HG02588 (cell line): ENCODE results near the gene CALHM3.
A peak's percentile ranks its signal among the peaks of the same experiment; 100 is the strongest.

Experiments used
- ATAC-seq: cut with Tn5 transposase; IDR thresholded peaks from one replicate; pipeline ENCODE4 v1.9.1; 2021; ENCODE audit warnings: mild to moderate bottlenecking, moderate library complexity; ENCODE audit not compliant: unreplicated experiment

CALHM3 gene

GRCh38 chr10:103475437-103475836 is 3.6 kb downstream of the CALHM3 start:
- no peak for ATAC-seq

DNA sequence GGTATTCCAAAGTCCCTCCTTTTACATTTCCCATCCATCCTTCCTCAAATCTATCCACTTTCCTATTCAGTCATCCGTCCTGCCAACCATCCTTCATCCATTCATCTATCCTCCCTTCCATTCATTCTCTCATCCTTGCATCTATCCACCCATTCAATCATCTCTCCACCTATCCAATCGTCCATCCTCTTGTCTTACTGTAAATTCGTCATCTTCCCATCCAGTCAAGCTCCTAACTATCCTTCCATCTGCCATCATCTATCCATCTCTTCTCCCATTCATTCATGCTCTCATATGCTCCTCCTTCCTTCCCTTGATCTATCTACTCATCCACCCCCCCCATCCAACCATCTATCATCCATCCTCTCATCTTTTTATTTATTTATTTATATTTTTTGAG is 5.0 kb downstream of the CALHM3 start:
- ATAC-seq = no peak

DNA sequence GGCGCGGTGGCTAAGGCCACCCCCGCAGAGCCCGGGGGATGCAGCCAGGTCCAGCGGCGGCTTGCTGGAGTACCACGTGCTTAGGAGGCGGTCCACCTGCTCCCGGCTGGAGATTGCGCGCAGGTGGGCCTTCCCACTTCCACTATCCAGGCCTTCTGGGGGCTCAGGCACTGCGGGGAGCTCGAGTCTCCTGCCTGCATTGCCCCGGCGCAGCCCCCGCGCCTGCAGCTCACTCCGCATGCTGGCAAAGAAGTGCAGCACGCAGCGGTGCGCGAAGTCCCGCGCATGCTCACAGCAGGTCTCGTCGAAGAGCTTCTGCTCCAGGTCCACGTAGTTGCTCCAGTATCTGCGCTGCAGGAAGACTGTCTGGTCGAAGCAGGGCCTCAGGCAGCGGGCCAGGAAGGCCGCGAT is 5.8 kb downstream of the CALHM3 start:
- no peak for ATAC-seq

- ATAC-seq = no peak
These were observed 7.0 kb downstream of the CALHM3 start for GRCh38 chr10:103472005-103472404.

- peak; percentile 74 for ATAC-seq
These were observed 8.0 kb downstream of the CALHM3 start for GRCh38 chr10:103470761-103471653.

DNA sequence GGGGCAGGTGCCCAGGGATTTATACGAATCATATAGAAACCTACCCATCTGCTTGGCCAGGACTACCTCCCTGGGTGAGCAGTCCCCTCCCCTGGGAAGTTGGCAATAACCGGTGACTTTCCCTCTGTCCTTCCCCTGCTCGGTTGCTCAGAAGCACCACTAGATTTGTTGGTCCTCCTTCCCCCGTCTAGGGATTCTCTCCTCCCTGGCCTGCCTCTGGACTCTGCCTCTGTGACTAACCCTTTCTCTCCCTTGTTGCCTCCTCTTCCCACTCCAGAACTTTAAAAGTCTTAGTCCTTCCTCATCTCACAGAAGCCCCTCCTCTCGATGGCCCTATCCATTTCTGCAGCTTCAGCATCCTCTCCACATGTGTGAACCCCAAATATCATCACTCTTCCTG is 9.8 kb downstream of the CALHM3 start:
- no peak for ATAC-seq

DNA sequence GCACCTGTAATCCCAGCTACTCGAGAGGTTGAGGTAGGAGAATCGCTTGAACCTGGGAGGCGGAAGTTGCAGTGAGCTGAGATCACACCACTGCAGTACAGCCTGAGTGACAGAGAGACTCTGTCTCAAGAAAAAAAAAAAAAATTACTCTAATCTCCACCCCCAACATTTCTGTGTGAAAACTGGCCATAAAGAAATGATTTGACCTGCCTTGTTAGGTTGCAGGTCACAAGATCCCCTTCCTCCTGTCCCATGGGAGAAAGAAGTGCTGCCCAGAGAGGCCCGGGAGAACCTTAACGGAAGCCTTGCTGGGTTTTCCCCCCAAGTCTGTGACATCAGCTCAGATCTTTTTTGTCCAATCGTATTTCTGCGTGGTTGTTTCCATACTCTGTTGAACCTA is 11.6 kb downstream of the CALHM3 start:
- peak; percentile 30 for ATAC-seq

DNA sequence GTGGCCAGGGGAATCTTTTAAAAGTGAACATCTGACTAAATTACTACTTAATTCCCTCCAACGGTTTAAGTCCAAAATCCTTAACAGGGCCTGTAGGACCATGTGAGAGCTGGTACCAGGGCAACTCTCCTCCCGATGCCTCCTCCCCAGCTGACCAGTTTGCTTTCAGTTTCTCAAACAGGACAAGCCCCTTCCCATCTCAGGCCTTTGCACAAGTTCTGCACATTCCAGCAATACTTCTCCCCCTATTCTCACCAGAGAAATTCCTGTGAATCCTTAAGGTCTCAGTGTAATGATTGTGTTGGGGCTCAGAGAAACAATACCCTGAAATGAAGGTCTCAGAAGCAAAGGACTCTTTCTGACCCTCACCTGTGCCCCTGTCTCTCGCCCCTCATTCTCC is 12.3 kb downstream of the CALHM3 start:
- ATAC-seq = no peak

- no peak for ATAC-seq
These were observed 13.4 kb downstream of the CALHM3 start for GRCh38 chr10:103465411-103466179.

- ATAC-seq = no peak
These were observed 15.5 kb downstream of the CALHM3 start for GRCh38 chr10:103463499-103463898.

DNA sequence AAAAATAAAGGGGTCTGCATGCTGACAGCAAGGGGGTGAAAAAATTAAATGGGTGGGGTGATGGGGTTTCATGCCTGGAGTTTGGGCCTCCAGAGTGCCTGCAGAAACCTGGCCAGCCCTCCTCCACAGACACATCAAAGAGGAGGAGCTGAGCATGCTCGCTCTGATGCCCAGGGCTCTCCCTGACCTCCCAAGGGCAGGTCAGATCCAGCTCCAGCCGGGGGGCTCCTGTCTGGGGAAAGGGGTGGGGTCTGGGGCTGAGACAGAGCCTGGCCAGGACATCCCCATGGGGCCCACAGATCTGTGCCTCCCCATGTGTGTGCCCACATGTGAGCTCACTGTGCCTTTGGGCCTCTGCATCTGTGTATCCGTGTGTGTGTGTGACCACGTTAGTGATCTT is 19.4 kb downstream of the CALHM3 start:
- ATAC-seq = no peak

- ATAC-seq = peak; percentile 70
These were observed 20.3 kb downstream of the CALHM3 start, which contains the start of gene CALHM1 for GRCh38 chr10:103458720-103459119. Gene CALHM1, minus strand, starts transcription at chr10:103458900. Its CDS starts 149 bp downstream, at chr10:103458751.

GRCh38 chr10:103457896-103458583 is 21.0 kb downstream of the CALHM3 start:
- no peak for ATAC-seq

GRCh38 chr10:103457176-103457712 is 21.8 kb downstream of the CALHM3 start:
- no peak for ATAC-seq

DNA sequence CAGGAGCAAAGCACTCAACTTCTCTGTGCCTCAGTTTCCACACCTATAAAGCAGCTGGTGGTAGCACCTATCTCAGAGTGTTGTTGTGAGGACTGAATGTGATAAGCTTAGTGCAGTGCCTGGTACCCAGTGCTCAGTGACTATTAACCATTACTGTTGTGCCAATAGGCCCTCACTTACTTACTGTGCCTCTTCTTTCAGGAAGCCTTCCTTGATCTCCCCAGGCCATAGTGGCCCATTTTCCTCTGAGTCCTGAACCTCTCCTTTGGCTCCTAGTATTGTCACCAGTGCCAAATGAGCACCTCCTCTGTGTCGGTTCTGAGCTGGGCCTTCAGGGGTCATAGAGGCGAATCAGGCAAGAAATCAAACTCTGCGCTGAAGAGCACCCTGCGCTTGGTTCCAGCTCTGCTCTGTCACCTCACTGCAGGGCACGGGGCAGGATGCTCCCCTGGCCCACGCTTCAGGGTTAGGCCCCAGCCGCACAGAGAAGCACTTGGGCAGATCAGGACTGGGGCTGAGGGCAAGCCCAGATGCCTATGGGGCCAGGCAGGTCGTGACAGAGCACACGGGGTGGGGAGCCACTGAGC is 22.9 kb downstream of the CALHM3 start:
- no peak for ATAC-seq

DNA sequence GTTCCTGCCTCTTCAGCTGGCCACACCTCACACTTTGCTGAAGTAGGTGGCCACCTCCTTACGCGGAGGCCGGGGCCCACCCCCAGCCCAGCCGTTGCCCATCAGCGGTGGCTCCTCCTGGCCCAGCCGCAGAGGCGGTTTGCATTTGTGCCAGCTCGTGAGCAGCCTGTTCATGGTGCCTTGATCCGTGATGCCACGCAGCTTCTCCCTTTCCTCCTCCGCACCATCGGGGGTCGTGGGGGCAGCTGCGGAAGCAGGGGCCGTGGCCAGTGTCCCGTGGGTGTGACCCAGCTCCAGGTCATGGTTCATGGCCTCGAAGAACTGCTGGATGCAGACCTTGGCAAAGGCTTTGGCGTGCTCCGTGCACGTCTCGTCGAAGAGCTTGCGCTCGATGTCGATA is 23.8 kb downstream of the CALHM3 start:
- no peak for ATAC-seq

DNA sequence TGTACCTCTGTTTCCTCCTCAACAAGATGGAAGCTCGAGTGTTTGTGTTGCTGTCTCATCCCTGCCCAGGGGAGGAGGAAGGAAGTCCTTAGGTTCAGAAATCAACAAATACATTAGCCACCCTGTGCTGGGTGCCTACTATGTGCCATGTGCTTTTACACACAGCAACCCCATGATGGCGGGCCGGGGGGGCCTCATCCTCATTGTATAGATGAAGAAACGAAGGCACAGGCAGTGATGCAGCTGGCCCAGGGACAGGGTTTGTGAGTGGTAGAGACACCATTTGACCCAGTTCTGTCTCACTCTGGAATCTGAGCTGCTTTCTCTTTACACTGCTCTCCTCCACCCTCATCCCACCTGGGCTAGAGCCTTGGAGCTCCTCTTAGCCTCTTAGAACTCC is 25.0 kb downstream of the CALHM3 start:
- ATAC-seq = no peak

GRCh38 chr10:103452506-103453230 is 26.4 kb downstream of the CALHM3 start:
- no peak for ATAC-seq

GRCh38 chr10:103451831-103452505 is 27.1 kb downstream of the CALHM3 start, which contains the start of gene CALHM2:
Gene CALHM2, minus strand, starts transcription at chr10:103452370. Its CDS starts 2,429 bp downstream, at chr10:103449941.
- ATAC-seq = peak; percentile 65
